CD4-positive, alpha-beta T cell treated with Interleukin-21 for 1 hour (primary cell): ENCODE measurements around the gene CLEC2B.

Experiments used
- DNase-seq: peaks from one replicate; pipeline ENCODE4 v3.0.0-alpha.2; 2020

The CLEC2B gene

GRCh38 chr12:9868311-9868801 is 798 bp downstream of the CLEC2B start:
- DNase-seq = peak; percentile 28

GRCh38 chr12:9867531-9867930 is 1.6 kb downstream of the CLEC2B start:
- DNase-seq = no peak

- no peak for DNase-seq
Observed at GRCh38 chr12:9866860-9867269, 2.3 kb downstream of the CLEC2B start.

- DNase-seq = peak; percentile 48
Observed at GRCh38 chr12:9864913-9865675, 4.1 kb downstream of the CLEC2B start.

- DNase-seq = no peak
Observed at GRCh38 chr12:9858135-9858534, 11.0 kb downstream of the CLEC2B start.

- DNase-seq = no peak
Observed at GRCh38 chr12:9856894-9857293, 12.3 kb downstream of the CLEC2B start.

- DNase-seq = no peak
Observed at GRCh38 chr12:9856151-9856550, 13.0 kb downstream of the CLEC2B start.

- DNase-seq = no peak
Observed at GRCh38 chr12:9851927-9852326, 17.2 kb downstream of the CLEC2B start.

GRCh38 chr12:9851050-9851449 is 18.1 kb downstream of the CLEC2B start:
- no peak for DNase-seq

- DNase-seq = no peak
Observed at GRCh38 chr12:9848899-9849298, 20.3 kb downstream of the CLEC2B start.

- no peak for DNase-seq
Observed at GRCh38 chr12:9843407-9843806, 25.7 kb downstream of the CLEC2B start.

- DNase-seq = no peak
Observed at GRCh38 chr12:9831720-9832119, 37.4 kb downstream of the CLEC2B start.

- no peak for DNase-seq
Observed at GRCh38 chr12:9829982-9830381, 39.2 kb downstream of the CLEC2B start.

- DNase-seq = no peak
Observed at GRCh38 chr12:9829483-9829882, 39.7 kb downstream of the CLEC2B start.

GRCh38 chr12:9827209-9827888 is 41.8 kb downstream of the CLEC2B start, which contains the start of gene KLRF1:
KLRF1 (plus strand) TSS chr12:9827481; CDS start chr12:9827545, 64 bp downstream.
- DNase-seq = no peak

- DNase-seq = no peak
Observed at GRCh38 chr12:9820281-9820930, 48.7 kb downstream of the CLEC2B start.

- DNase-seq = peak; percentile 93
Observed at GRCh38 chr12:9813821-9814798, 55.0 kb downstream of the CLEC2B start.

- DNase-seq = no peak
Observed at GRCh38 chr12:9811621-9812020, 57.5 kb downstream of the CLEC2B start.

- no peak for DNase-seq
Observed at GRCh38 chr12:9810671-9811070, 58.5 kb downstream of the CLEC2B start.

GRCh38 chr12:9809866-9810265 is 59.3 kb downstream of the CLEC2B start:
- no peak for DNase-seq

GRCh38 chr12:9809338-9809737 is 59.8 kb downstream of the CLEC2B start:
- no peak for DNase-seq

- no peak for DNase-seq
Observed at GRCh38 chr12:9808504-9808903, 60.6 kb downstream of the CLEC2B start.
